HepG2 (cell line): ENCODE results near the gene LDLRAD4. TPM values are rescaled to one million over a fixed set of nuclear protein-coding genes. Genes with fewer than 3 reads are reported as not detected.

Experiments
- KLF12 ChIP-seq: sonication (generic); formaldehyde crosslinking; IDR thresholded peaks from 2 replicates; pipeline ENCODE4 v1.4.0; 2020; ENCODE audit warnings: missing genetic modification reagents, borderline replicate concordance
- POLR2AphosphoS5 ChIP-seq: IDR thresholded peaks from 2 replicates; pipeline ENCODE4 v1.6.1; 2012; ENCODE audit warnings: low read depth, low read length
- REPIN1 ChIP-seq: sonication (generic); formaldehyde crosslinking; IDR thresholded peaks from 2 replicates; pipeline ENCODE4 v1.8.0; 2022; ENCODE audit warnings: missing genetic modification reagents, low read depth, mild to moderate bottlenecking, borderline replicate concordance
- ZKSCAN1 ChIP-seq: fragments of 150-350 bp; IDR thresholded peaks from 2 replicates; pipeline ENCODE4 v1.6.1; 2014; ENCODE audit warnings: low read length
- ZNF75D ChIP-seq: sonication (generic); formaldehyde crosslinking; IDR thresholded peaks from 2 replicates; pipeline ENCODE4 v1.8.1; 2023; ENCODE audit warnings: missing genetic modification reagents, mild to moderate bottlenecking, borderline replicate concordance
- polyA plus RNA-seq, 8 experiments: library from polyadenylated mRNA; depleted of rRNA in 3 of 8; stranded (reverse) in 7 of 8; unstranded in 1 of 8; fragments of >200 nt; fragmentation: Illumina TruSeq in 4 of 8; extraction: Trizol in 4 of 8; gene quantifications; 2 replicates each; pipeline versions ENCODE4 v1.2.1 to v1.2.3, GENCODE V29; 2011 to 2016; ENCODE audit warnings: low read depth in 4 of 8, missing spikeins in 1 of 8, mixed read lengths in 1 of 8; ENCODE audit not compliant: insufficient read depth in 1 of 8
- total RNA-seq, 5 experiments: library from RNA; depleted of rRNA; stranded (reverse); fragments of >200 nt; fragmentation: Illumina TruSeq; extraction: Trizol; gene quantifications; 2 replicates each; pipeline ENCODE4 v1.2.3, GENCODE V29; 2016; ENCODE audit warnings: low read depth in 1 of 5
- TF ChIP-seq, protein P1 (sequence below): sonication (generic); formaldehyde crosslinking; IDR thresholded peaks from 2 replicates; pipeline ENCODE4 v1.5.0; 2020; ENCODE audit warnings: mild to moderate bottlenecking, missing genetic modification reagents
- TF ChIP-seq, protein P2 (sequence below): sonication (generic); formaldehyde crosslinking; IDR thresholded peaks from 2 replicates; pipeline ENCODE4 v1.5.1; 2020; ENCODE audit warnings: mild to moderate bottlenecking, missing genetic modification reagents, moderate library complexity
- TF ChIP-seq, protein P3 (sequence below): sonication (generic); formaldehyde crosslinking; IDR thresholded peaks from 2 replicates; pipeline ENCODE4 v1.8.1; 2023; ENCODE audit warnings: mild to moderate bottlenecking, missing genetic modification reagents, borderline replicate concordance
- TF ChIP-seq, protein P4 (sequence below): sonication (generic); formaldehyde crosslinking; IDR thresholded peaks from 2 replicates; pipeline ENCODE4 v1.5.1; 2020; ENCODE audit warnings: missing genetic modification reagents, mild to moderate bottlenecking, borderline replicate concordance

LDLRAD4 gene
- total and polyA plus RNA-seq, 2 of the 13 experiments (the other 11 are each of a cell fraction or from before 2014, with no cell fraction given) = 13.6 to 20.9 TPM

DNA sequence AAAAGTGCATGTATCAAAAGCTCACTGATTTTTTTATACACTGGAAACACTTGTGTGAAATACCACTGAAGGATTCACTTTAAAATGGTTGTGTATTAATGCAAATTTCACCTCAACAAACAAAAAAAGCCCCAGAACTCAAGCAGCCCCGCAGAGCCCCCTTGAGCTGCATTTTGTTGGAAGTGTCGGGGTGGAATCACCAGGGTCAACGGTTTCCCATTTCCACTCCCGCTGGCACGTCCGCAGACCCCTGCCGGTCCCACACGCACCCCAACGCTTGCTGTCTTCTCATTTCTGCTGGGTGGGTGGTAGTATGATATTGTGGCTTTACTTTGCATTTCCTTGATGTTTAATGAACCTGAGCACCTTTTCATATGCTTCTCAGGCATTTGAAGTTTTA lies 268.1 kb downstream of the LDLRAD4 start (continued):
- TF ChIP-seq, protein P1, sequence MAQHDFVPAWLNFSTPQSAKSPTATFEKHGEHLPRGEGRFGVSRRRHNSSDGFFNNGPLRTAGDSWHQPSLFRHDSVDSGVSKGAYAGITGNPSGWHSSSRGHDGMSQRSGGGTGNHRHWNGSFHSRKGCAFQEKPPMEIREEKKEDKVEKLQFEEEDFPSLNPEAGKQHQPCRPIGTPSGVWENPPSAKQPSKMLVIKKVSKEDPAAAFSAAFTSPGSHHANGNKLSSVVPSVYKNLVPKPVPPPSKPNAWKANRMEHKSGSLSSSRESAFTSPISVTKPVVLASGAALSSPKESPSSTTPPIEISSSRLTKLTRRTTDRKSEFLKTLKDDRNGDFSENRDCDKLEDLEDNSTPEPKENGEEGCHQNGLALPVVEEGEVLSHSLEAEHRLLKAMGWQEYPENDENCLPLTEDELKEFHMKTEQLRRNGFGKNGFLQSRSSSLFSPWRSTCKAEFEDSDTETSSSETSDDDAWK = no peak
- TF ChIP-seq, protein P2, sequence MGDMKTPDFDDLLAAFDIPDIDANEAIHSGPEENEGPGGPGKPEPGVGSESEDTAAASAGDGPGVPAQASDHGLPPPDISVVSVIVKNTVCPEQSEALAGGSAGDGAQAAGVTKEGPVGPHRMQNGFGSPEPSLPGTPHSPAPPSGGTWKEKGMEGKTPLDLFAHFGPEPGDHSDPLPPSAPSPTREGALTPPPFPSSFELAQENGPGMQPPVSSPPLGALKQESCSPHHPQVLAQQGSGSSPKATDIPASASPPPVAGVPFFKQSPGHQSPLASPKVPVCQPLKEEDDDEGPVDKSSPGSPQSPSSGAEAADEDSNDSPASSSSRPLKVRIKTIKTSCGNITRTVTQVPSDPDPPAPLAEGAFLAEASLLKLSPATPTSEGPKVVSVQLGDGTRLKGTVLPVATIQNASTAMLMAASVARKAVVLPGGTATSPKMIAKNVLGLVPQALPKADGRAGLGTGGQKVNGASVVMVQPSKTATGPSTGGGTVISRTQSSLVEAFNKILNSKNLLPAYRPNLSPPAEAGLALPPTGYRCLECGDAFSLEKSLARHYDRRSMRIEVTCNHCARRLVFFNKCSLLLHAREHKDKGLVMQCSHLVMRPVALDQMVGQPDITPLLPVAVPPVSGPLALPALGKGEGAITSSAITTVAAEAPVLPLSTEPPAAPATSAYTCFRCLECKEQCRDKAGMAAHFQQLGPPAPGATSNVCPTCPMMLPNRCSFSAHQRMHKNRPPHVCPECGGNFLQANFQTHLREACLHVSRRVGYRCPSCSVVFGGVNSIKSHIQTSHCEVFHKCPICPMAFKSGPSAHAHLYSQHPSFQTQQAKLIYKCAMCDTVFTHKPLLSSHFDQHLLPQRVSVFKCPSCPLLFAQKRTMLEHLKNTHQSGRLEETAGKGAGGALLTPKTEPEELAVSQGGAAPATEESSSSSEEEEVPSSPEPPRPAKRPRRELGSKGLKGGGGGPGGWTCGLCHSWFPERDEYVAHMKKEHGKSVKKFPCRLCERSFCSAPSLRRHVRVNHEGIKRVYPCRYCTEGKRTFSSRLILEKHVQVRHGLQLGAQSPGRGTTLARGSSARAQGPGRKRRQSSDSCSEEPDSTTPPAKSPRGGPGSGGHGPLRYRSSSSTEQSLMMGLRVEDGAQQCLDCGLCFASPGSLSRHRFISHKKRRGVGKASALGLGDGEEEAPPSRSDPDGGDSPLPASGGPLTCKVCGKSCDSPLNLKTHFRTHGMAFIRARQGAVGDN (CRISPR knock-in tag) = no peak
- TF ChIP-seq ZNF75D (no peak), REPIN1 (CRISPR knock-in tag) (no peak), KLF12 (no peak), ZKSCAN1 (no peak), POLR2AphosphoS5 (no peak)
- TF ChIP-seq, protein P3, sequence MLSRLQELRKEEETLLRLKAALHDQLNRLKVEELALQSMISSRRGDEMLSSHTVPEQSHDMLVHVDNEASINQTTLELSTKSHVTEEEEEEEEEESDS = no peak
- TF ChIP-seq, protein P4, sequence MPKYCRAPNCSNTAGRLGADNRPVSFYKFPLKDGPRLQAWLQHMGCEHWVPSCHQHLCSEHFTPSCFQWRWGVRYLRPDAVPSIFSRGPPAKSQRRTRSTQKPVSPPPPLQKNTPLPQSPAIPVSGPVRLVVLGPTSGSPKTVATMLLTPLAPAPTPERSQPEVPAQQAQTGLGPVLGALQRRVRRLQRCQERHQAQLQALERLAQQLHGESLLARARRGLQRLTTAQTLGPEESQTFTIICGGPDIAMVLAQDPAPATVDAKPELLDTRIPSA (CRISPR knock-in tag) = no peak
- TF ChIP-seq, all 625 proteins: peak for 0
